ENCODE results near the gene VPS18.

Gene VPS18

GRCh38 chr15:40902605-40903561 lies 8.6 kb downstream of the VPS18 start:
- DNase-seq = no peak

- DNase-seq = no peak
Measured at GRCh38 chr15:40904552-40905201, 10.4 kb downstream of the VPS18 start.

GRCh38 chr15:40906091-40906990 lies 12.1 kb downstream of the VPS18 start:
- peak; percentile 89 for DNase-seq

GRCh38 chr15:40906991-40907802 lies 12.9 kb downstream of the VPS18 start:
- DNase-seq = no peak

- no peak for DNase-seq
Measured at GRCh38 chr15:40908095-40908494, 13.8 kb downstream of the VPS18 start.

DNA sequence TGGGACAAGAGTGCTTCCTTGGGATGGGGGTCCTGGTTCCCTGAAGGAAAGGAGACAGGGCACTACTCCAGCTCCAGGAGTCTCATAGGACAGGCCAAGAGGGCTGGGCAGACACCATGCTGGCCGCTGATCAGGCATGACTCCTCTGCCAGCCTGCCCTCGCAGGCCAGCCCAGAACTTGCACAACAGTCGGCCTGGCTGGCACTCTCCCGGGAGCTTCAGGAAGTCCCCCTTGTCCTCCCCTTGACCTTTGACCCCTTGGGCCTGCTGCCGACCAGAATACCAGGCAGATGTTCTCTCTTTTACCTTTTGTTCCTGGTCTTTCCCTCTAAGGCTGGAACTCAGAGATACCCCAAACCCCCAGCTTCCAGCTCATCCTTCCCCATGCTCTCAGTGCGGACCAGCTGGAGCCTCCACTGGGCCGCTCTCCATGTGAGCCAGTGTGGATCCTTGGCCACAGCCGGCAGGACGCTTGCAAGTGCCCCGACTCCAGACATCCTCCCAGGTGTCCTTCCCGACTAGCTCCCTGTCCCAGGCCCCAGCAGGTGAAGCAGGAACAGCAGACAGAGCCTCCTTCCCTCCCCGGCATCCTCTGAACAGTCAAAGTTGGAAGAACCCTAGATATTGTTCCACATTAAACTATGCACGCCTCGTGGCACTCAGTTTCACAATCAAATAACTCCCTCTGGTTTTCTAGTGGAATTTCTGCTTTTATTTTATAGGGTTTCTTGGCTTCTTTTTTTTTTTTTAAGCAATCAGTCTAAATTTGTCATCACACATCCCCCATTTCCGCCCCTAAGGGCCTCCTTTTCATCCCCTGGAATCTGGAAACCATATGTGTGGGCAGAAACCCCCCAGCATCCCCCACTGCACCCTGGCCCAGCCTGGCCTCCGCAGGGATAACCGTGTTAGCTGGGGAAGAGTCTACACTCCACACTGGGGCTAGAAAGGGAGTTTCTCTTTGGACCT lies 15.7 kb downstream of the VPS18 start:
- peak; percentile 74 for DNase-seq

- no peak for DNase-seq
Measured at GRCh38 chr15:40911141-40911540, 16.9 kb downstream of the VPS18 start.

- no peak for DNase-seq
Measured at GRCh38 chr15:40911693-40912092, 17.4 kb downstream of the VPS18 start.

GRCh38 chr15:40912478-40912877 lies 18.2 kb downstream of the VPS18 start:
- no peak for DNase-seq

GRCh38 chr15:40914013-40914412 lies 19.8 kb downstream of the VPS18 start:
- no peak for DNase-seq

- DNase-seq = no peak
Measured at GRCh38 chr15:40914486-40914885, 20.2 kb downstream of the VPS18 start.

- no peak for DNase-seq
Measured at GRCh38 chr15:40915116-40915661, 20.9 kb downstream of the VPS18 start.

- DNase-seq = no peak
Measured at GRCh38 chr15:40915679-40916078, 21.4 kb downstream of the VPS18 start.

DNA sequence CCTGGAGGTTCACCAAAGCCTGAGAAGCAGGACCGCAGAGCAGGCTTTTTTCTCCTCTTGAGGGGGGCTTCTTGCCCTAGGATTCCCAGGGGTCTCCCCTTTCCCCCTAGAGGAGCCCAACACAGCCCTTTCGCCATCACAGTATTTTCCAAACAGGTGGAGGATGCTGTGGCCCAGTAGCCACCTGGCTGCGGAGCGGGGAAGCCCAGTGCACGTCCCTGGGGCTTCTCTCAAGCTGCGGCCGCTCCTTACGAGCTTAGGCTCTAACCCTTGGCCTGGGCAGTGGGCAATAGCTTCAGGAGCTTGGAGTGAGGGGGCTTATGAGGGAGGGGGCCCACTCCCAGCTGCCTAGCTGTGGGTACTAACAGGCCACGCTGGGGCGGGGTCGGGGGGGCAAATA lies 23.3 kb downstream of the VPS18 start:
- DNase-seq = no peak

GRCh38 chr15:40918146-40918798 lies 24.0 kb downstream of the VPS18 start:
- no peak for DNase-seq

GRCh38 chr15:40918799-40919392 lies 24.6 kb downstream of the VPS18 start:
- no peak for DNase-seq

GRCh38 chr15:40921949-40922607 lies 27.8 kb downstream of the VPS18 start:
- DNase-seq = no peak

DNA sequence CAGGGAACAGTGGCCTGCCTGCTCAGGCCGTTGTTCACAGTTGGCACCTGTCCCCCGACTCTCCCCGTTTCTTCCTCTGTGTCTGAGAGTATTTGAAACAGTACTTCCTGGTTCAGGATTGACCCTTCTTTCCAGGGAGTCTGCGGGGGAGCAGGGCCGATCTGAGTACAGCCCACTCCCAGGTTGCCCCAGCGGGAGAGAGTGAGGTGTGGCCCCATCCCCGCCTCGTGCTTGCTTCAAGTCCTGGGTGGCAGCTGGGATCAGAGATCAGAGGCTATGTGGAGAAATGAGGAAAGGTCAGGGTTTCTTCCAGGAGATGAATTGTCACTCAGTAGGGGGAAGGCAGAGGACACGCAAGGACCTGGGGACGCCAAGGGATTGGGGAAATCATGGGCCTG lies 28.4 kb downstream of the VPS18 start:
- no peak for DNase-seq

GRCh38 chr15:40923551-40923950 lies 29.3 kb downstream of the VPS18 start:
- DNase-seq = no peak
